ENCODE results near the gene THSD8. TPM values are rescaled to one million over a fixed set of nuclear protein-coding genes. Genes with fewer than 3 reads are reported as not detected.

THSD8 gene
- total and polyA plus RNA-seq, 8 donors: 0.90 to 3.9 (median 2.0) TPM

DNA sequence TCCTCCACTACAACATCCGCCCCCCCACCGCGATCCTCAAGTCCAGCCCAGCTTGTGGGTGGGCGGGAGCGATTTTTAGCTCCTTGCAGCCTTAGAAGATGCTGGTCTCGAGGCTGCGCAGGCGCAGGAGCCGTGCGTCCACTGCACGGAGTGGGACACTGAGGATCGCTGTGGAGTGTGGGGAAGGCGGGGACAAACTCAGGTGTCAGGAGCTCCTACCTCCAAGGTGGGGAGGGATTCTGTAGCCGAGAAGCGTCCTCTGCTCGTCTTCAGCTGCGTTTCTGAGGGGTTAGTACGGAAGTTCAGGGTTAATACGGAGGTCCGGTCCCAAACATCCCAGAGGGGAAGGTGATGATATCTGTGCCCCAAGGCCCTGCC, 32.7 kb downstream of the THSD8 start, which contains the start of gene RTBDN:
RTBDN (minus strand) TSS at position 14 of the 378 bp plus-strand sequence. CDS start 4,600 bp downstream, outside the sequence.
- peaks cover 0 to 9% (median 0%) of the 10 kb centered on the region in 3 donors for H3K4me1 ChIP-seq
- no peak within 1 kb of the TSS for H3K27ac ChIP-seq
- no peak for ATAC-seq
- FAIRE-seq: no peak
- peaks cover 0 to 42% (median 2%) of the 10 kb centered on the region in 4 donors for H3K27me3 ChIP-seq
- TF ChIP-seq, protein P1, sequence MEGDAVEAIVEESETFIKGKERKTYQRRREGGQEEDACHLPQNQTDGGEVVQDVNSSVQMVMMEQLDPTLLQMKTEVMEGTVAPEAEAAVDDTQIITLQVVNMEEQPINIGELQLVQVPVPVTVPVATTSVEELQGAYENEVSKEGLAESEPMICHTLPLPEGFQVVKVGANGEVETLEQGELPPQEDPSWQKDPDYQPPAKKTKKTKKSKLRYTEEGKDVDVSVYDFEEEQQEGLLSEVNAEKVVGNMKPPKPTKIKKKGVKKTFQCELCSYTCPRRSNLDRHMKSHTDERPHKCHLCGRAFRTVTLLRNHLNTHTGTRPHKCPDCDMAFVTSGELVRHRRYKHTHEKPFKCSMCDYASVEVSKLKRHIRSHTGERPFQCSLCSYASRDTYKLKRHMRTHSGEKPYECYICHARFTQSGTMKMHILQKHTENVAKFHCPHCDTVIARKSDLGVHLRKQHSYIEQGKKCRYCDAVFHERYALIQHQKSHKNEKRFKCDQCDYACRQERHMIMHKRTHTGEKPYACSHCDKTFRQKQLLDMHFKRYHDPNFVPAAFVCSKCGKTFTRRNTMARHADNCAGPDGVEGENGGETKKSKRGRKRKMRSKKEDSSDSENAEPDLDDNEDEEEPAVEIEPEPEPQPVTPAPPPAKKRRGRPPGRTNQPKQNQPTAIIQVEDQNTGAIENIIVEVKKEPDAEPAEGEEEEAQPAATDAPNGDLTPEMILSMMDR (IDR thresholded peaks at IDR 0.05): no peak
- WGBS, 2 donors: 7 to 14% methylated on average over 20 of the region's 20 CpGs
- peak within 1 kb of the TSS in 3 of 4 donors; percentile 12 to 40 (median 29) for H3K4me3 ChIP-seq
- H3K9me3 ChIP-seq: no peaks in the 10 kb centered on the region
- peak in 1 of 6 donors; percentile 33 for DNase-seq
- intact Hi-C loops (cut with DNase I): no loop called here
- H3K36me3 ChIP-seq: no peaks in the 10 kb centered on the region

DNA sequence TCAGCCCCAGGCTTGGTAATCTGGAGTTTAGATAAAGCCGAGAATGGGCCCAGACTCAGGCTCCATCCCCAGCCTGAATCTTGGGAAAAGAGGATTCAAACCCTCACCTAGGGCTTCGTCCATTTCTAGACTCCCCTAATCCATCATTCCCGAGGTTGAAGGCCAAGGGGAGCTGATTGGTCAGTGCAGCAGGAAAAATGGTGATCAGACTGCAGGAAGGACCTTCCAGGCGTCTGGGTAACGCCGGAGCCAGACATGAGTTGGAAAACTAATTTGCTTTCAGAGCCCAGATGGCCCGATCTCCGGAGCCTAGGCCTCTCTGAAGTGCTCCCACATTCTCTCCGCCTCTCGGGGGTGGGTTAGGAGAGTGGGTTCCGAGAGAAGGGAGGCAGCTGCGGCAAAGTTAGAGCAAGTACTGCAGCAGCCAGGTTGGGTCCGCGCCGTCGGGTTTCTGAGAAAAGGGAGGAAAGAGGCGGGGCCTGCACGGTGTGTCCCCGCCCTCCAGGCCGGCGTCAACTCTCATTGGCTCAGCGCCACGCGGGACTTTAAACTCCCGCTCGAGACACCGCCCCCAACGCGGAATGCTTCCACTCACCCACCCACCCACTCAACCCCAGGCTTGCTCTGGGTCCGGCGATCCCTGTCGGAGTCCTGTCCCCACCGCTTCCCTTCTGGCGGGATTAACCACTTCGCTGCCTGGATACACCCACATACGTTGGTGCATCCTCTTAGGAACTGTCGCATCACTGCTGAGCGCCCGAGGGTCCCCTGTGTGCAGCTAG, 33.3 kb downstream of the THSD8 start:
- DNase-seq (peak in 4 of 6 donors; percentile 30 to 76 (median 56)), FAIRE-seq (no peak), ATAC-seq (peak in 2 of 4 donors; percentile 11 to 29)
- Histone ChIP-seq H3K36me3 (no peaks in the 10 kb centered on the region), H3K27me3 (peaks cover 0 to 42% (median 4%) of the 10 kb centered on the region in 4 donors), H3K4me3 (no peak overlapping the region), H3K9me3 (no peaks in the 10 kb centered on the region), H3K4me1 (peaks cover 0 to 9% (median 0%) of the 10 kb centered on the region in 3 donors), H3K27ac (no peak overlapping the region)
- intact Hi-C loops (cut with DNase I): no loop called here
- 4 to 7% methylated on average over 36 to 39 of the region's 39 CpGs for WGBS, 2 donors
- TF ChIP-seq, protein P1 (IDR thresholded peaks at IDR 0.05): no peak

DNA sequence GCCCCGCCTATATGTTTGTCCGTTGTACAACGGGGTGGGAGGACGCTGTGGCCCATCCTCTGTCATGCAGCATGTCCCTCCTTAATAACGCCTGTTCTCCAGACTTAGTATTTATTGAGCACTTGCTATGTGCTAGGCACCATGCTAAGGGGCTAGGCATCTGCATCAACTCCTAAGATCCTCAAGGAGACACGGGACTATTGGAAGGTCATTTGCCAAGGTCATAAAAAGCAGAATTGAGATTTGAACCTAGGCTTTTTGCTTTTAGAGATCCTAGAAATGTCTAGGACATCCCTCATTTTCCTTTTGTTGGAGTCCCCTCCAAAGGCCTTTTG, 34.6 kb downstream of the THSD8 start:
- Histone ChIP-seq H3K36me3 (no peaks in the 10 kb centered on the region), H3K27me3 (peaks cover 0 to 40% (median 5%) of the 10 kb centered on the region in 4 donors), H3K27ac (no peak overlapping the region), H3K4me1 (peaks cover 0 to 15% (median 0%) of the 10 kb centered on the region in 3 donors), H3K4me3 (no peak overlapping the region), H3K9me3 (no peaks in the 10 kb centered on the region)
- no peak for ATAC-seq
- TF ChIP-seq, protein P1 (IDR thresholded peaks at IDR 0.05): no peak
- no peak for DNase-seq
- WGBS, 2 donors: 5 to 10% methylated on average over 6 of the region's 6 CpGs
- no peak for FAIRE-seq
- intact Hi-C loops (cut with DNase I): no loop called here

DNA sequence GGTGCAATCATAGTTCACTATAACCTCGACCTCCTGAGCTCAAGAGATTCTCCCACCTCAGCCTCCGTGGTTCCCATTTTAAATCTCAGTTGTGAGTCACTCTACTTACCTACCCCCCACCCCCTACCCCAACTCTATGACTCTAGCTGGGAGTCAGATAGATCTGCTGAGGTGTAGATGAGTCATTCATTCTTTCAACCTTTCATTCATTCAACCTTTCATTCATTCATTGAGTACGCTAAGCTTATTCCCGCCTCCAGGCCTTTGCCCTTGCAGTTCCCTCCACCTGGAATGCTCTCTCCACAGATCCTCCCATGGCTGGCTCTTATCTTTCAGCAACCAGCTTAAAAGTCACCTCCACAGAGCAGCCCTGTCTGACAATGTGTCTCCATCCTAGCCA, 35.4 kb downstream of the THSD8 start:
- Histone ChIP-seq H3K4me1 (peaks cover 0 to 15% (median 0%) of the 10 kb centered on the region in 3 donors), H3K27me3 (peaks cover 0 to 33% (median 5%) of the 10 kb centered on the region in 4 donors)
- no peak for FAIRE-seq

More for the DNA sequence above, 35.4 kb downstream of the THSD8 start:
- no peak overlapping the region for H3K27ac ChIP-seq
- intact Hi-C loops (cut with DNase I): no loop called here
- H3K9me3 ChIP-seq: no peaks in the 10 kb centered on the region
- no peak for DNase-seq
- ATAC-seq: no peak
- TF ChIP-seq, protein P1 (IDR thresholded peaks at IDR 0.05): no peak
- H3K4me3 ChIP-seq: no peak overlapping the region
- WGBS, 2 donors: 60 to 65% methylated on average over 4 of the region's 4 CpGs
- H3K36me3 ChIP-seq: no peaks in the 10 kb centered on the region
